GM04503 (cell line): ENCODE measurements around the gene HDAC8.
"Not testable (repeated sequence)": the region's sequence is repeated elsewhere in the genome, so short reads cannot be mapped to it uniquely, and the experiment has no call there.

Source experiments
- DNase-seq: peaks from one replicate; pipeline ENCODE4 v3.0.0-alpha.2; 2012; ENCODE audit warnings: low read depth

The HDAC8 gene

GRCh38 chrX:72460715-72461114 is 111.9 kb downstream of the HDAC8 start:
- DNase-seq, result no peak

DNA sequence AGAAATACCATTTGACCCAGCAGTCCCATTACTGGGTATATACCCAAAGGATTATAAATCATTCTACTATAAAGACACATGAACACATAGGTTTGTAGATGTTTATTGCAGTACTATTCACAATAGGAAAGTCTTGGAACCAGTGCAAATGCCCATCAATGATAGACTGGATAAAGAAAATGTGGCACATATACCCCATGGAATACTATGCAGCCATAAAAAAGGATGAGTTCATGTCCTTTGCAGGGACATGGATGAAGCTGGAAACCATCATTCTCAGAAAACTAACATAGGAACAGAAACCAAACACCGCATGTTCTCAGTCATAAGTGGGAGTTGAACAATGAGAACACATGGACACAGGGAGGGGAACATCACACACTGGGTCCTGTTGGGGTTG is 123.6 kb downstream of the HDAC8 start:
- DNase-seq, result not testable (repeated sequence)

DNA sequence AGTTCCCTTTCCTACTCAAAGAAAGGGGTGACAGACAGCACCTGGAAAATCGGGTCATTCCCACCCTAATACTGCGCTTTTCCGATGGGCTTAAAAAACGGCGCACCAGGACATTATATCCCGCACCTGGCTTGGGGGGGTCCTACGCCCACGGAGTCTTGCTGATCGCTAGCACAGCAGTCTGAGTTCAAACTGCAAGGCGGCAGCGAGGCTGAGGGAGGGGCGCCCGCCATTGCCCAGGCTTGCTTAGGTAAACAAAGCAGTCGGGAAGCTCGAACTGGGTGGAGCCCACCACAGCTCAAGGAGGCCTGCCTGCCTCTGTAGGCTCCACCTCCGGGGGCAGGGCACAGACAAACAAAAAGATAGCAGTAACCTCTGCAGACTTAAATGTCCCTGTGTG is 131.9 kb downstream of the HDAC8 start:
- DNase-seq, result not testable (repeated sequence)

DNA sequence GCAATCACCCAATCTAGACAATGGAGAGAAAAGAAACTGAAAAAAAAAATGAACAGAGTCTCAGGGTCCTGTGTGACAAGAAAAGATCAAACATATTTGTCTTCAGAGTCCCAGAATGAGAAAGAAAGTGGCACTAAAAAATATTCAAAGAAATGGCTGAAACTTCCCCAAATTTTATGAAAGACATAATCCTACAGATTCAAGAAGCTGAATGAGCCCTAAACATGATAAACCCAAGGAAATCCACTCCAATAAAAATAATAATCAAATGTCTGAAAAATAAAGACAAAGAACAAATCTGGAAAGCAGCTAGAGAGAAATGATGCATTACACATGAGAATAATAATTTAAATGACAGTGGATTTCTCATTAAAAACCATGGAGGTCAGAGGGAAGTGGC is 136.6 kb downstream of the HDAC8 start:
- DNase-seq, result no peak

- no peak for DNase-seq
Observed at GRCh38 chrX:72430405-72430968, 142.2 kb downstream of the HDAC8 start.

- DNase-seq, result no peak
Observed at GRCh38 chrX:72421797-72422196, 150.8 kb downstream of the HDAC8 start.

- DNase-seq, result no peak
Observed at GRCh38 chrX:72409993-72410392, 162.7 kb downstream of the HDAC8 start.

- no peak for DNase-seq
Observed at GRCh38 chrX:72408885-72409284, 163.8 kb downstream of the HDAC8 start.

DNA sequence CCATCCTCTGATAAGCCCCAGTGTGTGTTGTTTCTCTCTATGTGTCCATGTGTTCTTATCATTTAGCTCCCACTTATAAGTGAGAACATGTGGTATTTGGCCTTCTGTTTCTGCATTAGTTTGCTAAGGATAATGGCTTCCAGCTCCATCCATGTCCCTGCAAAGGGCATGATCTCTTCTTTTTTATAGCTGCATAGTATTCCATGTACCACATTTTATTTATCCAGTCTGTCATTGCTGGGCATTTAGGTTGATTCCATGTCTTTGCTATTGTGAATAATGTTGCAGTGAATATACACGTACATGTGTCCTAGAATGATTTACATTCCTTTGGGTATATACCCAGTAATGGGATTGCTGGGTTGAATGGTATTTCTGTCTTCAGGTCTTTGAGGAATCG is 167.5 kb downstream of the HDAC8 start:
- not testable (repeated sequence) for DNase-seq

GRCh38 chrX:72402614-72403013 is 170.0 kb downstream of the HDAC8 start:
- no peak for DNase-seq

GRCh38 chrX:72399816-72400215 is 172.8 kb downstream of the HDAC8 start:
- no peak for DNase-seq

- DNase-seq, result no peak
Observed at GRCh38 chrX:72396117-72396516, 176.5 kb downstream of the HDAC8 start.

DNA sequence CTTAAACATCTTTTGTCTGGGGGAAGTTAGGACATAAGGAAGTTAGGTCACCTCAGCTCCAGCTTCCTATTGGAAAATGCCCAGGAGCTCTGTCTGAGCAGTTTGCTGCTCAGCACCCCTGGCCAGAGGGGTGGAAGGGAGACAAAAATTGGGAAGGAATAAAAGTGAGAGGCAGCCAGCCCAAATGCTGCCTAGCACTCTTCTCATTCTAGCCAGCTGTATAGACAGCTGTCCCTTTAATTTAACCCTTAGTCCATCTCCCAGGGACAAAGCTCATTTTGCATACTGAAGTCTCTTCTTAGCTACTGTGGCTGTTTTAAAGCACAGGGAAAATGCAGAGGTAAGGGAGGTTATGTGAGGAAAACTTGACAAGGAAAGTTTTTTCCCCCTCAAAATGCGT is 177.4 kb downstream of the HDAC8 start:
- no peak for DNase-seq

GRCh38 chrX:72394518-72395170 is 178.0 kb downstream of the HDAC8 start:
- DNase-seq, result peak; percentile 4

GRCh38 chrX:72393836-72394517 is 178.7 kb downstream of the HDAC8 start:
- DNase-seq, result no peak

- DNase-seq, result no peak
Observed at GRCh38 chrX:72392816-72393800, 179.5 kb downstream of the HDAC8 start.

GRCh38 chrX:72392042-72392441 is 180.6 kb downstream of the HDAC8 start:
- no peak for DNase-seq

DNA sequence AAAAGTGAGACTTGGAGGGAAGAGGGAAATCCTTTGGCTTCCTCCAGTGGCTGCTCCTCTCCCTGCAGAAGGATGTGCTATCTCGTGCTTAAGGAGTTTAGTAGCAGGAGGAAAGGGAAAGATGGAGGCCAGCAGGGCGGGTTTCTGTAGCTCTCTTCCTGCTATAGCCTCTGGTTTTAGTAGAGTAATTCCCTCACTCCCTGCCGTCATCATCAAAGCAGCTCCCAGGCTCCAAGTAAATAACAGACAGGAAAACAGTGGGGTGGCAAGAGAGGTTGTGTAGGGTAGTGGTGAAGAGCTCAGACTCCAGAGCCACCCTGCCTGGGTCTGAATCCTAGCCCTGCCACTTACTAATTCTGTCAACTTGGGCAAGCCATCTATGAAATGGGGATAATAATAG is 185.4 kb downstream of the HDAC8 start:
- DNase-seq, result no peak

GRCh38 chrX:72382202-72382595 is 190.4 kb downstream of the HDAC8 start:
- DNase-seq, result no peak

GRCh38 chrX:72381439-72382201 is 191.0 kb downstream of the HDAC8 start:
- DNase-seq, result no peak

DNA sequence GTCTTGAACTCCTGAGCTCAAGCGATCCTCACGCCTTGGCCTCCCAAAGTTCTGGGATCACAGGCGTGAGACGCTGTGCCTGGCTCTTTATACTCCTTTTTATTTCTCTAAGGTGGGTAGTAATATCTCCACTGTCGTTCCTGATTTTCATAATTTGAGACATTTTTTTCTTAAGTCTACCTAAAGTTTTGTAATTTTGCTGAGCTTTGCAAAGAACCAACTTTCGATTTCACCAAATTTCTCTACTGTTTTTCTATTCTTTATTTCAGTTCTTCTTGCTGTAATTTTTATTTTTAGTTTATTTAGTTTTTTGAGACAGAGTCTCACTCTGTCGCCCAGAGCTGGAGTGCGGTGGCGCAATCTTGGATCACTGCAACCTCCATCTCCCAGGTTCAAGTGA is 196.5 kb downstream of the HDAC8 start:
- DNase-seq, result no peak

- DNase-seq, result no peak
Observed at GRCh38 chrX:72373136-72373535, 199.5 kb downstream of the HDAC8 start.
